B cell (primary cell): ENCODE results near the gene BABAM1. TPM values are rescaled to one million over a fixed set of nuclear protein-coding genes. Genes with fewer than 3 reads are reported as not detected.

Experiments
- ATAC-seq: fragments of 200-7000 bp; cut with Tn5 transposase; one replicate; pipeline ENCODE4 v1.10.0; 2021; ENCODE audit warnings: low read depth, mild to moderate bottlenecking, moderate number of reproducible peaks, moderate library complexity
- CTCF ChIA-PET: fragments of 350-600 bp; sonication (Branson Sonifier 250); formaldehyde crosslinking; loops from one replicate; lab custom pipeline; 2021; ENCODE audit warnings: antibody characterized with exemption, inconsistent platforms; lab: Charles Lee
- POLR2A ChIA-PET: fragments of 350-600 bp; sonication (Branson Sonifier 250); formaldehyde crosslinking; loops from one replicate; lab custom pipeline; 2021; ENCODE audit warnings: antibody characterized with exemption; lab: Charles Lee
- DNase-seq: peaks from one replicate; pipeline ENCODE4 v3.0.0; 2013
- H2AFZ ChIP-seq: 2 replicates; pipeline ENCODE4 v1.6.1; 2012; ENCODE audit warnings: mild to moderate bottlenecking, low read depth, low read length; ENCODE audit not compliant: insufficient read depth, poor library complexity, severe bottlenecking
- H3K27ac ChIP-seq, 2 donors: 1 replicate in 1 of 2; 2 replicates in 1 of 2; pipeline ENCODE4 v1.5.1; 2012 to 2013; ENCODE audit warnings: low read length in 2 of 2, mild to moderate bottlenecking in 2 of 2, moderate library complexity in 1 of 2
- H3K27me3 ChIP-seq, 4 experiments: fragments of 200-600 bp in 1 of 4; sonication (generic) in 1 of 4; replicated peaks in 1 of 4; 1 replicate in 2 of 4; 2 replicates in 2 of 4; pipeline versions ENCODE4 v1.6.1 to v1.7.0; 2013 to 2016; ENCODE audit warnings: low read length in 3 of 4, mild to moderate bottlenecking in 2 of 4, mixed read lengths in 1 of 4, moderate library complexity in 1 of 4; ENCODE audit not compliant: insufficient read depth in 4 of 4, control insufficient read depth in 3 of 4; ENCODE audit errors: control extremely low read depth in 1 of 4
- H3K36me3 ChIP-seq, 2 experiments: replicated peaks in 1 of 2; 1 replicate in 1 of 2; 2 replicates in 1 of 2; pipeline versions ENCODE4 v1.6.1 to v1.7.1; 2013; ENCODE audit warnings: low read length in 1 of 2; ENCODE audit not compliant: insufficient read depth in 2 of 2, control insufficient read depth in 1 of 2; ENCODE audit errors: control extremely low read depth in 1 of 2, extremely low read depth in 1 of 2
- H3K4me1 ChIP-seq, 2 donors: fragments of 200-600 bp in 1 of 2; sonication (generic) in 1 of 2; 1 replicate in 1 of 2; 2 replicates in 1 of 2; pipeline versions ENCODE4 v1.5.1 to v1.6.1; 2013 to 2017; ENCODE audit warnings: low read length in 2 of 2; ENCODE audit not compliant: control insufficient read depth in 2 of 2, insufficient read depth in 2 of 2
- H3K4me2 ChIP-seq: replicated peaks from 2 replicates; pipeline ENCODE3; 2012; ENCODE audit warnings: mild to moderate bottlenecking, low read depth, low read length; ENCODE audit not compliant: poor library complexity, severe bottlenecking
- H3K4me3 ChIP-seq, 5 experiments: fragments of 200-600 bp in 1 of 5; sonication (generic) in 1 of 5; 1 replicate in 3 of 5; 2 replicates in 2 of 5; pipeline versions ENCODE4 v1.5.1 to v1.7.0; 2011 to 2016; ENCODE audit warnings: low read length in 4 of 5, mild to moderate bottlenecking in 4 of 5, low read depth in 2 of 5, control low read depth in 1 of 5, moderate library complexity in 1 of 5; ENCODE audit not compliant: insufficient read depth in 1 of 5; ENCODE audit errors: control extremely low read depth in 1 of 5, extremely low read depth in 1 of 5
- H3K79me2 ChIP-seq: fragments of 200-600 bp; sonication (generic); one replicate; pipeline ENCODE4 v1.6.0; 2016; ENCODE audit warnings: low read length; ENCODE audit not compliant: control insufficient read depth, insufficient read depth
- H3K9ac ChIP-seq: fragments of 200-600 bp; sonication (generic); 2 replicates; pipeline ENCODE4 v1.6.1; 2017; ENCODE audit warnings: mild to moderate bottlenecking, low read length, moderate library complexity
- H3K9me3 ChIP-seq, 3 donors: one replicate each; pipeline versions ENCODE4 v1.6.1 to v1.7.1; 2013; ENCODE audit warnings: low read length in 2 of 3; ENCODE audit not compliant: control insufficient read depth in 2 of 3, insufficient read depth in 1 of 3; ENCODE audit errors: control extremely low read depth in 1 of 3
- H4K20me1 ChIP-seq: 2 replicates; pipeline ENCODE4 v1.6.0; 2012; ENCODE audit warnings: mild to moderate bottlenecking, low read length; ENCODE audit not compliant: insufficient read depth, control insufficient read depth, poor library complexity, severe bottlenecking
- H3K27ac Mint-ChIP-seq: one replicate; pipeline ENCODE4 v1.8.0; 2021; ENCODE audit warnings: mixed read lengths
- H3K27me3 Mint-ChIP-seq: one replicate; pipeline ENCODE4 v1.8.0; 2021; ENCODE audit warnings: mixed read lengths
- H3K4me1 Mint-ChIP-seq: one replicate; pipeline ENCODE4 v1.8.0; 2021; ENCODE audit warnings: mixed read lengths
- H3K4me3 Mint-ChIP-seq: one replicate; pipeline ENCODE4 v1.8.0; 2021; ENCODE audit warnings: mixed read lengths
- H3K9me3 Mint-ChIP-seq: one replicate; pipeline ENCODE4 v1.8.0; 2022; ENCODE audit warnings: mixed read lengths; ENCODE audit not compliant: insufficient read depth
- CTCF ChIP-seq: fragments of 200-600 bp; IDR thresholded peaks from one replicate; pipeline ENCODE4 v1.8.0; 2022; ENCODE audit warnings: antibody characterized with exemption, mild to moderate bottlenecking
- EZH2 ChIP-seq: IDR thresholded peaks from 2 replicates; pipeline ENCODE4 v1.6.1; 2012; ENCODE audit warnings: borderline replicate concordance, low read depth, mild to moderate bottlenecking, moderate library complexity, low read length; ENCODE audit not compliant: insufficient read depth, poor library complexity, severe bottlenecking
- WGBS: methylation state at CpG from one replicate; pipeline ENCODE4 v1.1.5; 2013; ENCODE audit warnings: missing lambda C conversion rate; ENCODE audit not compliant: insufficient coverage; 5-methylcytosine and 5-hydroxymethylcytosine counted together
- intact Hi-C: fragments of 100-400 bp; cut with micrococcal nuclease; formaldehyde crosslinking; loops from one replicate; pipeline ENCODE4 v1.10.0; 2022
- polyA plus RNA-seq: library from polyadenylated mRNA; depleted of rRNA; stranded (reverse); fragments of >200 nt; gene quantifications from 2 replicates; pipeline ENCODE4 v1.2.3, GENCODE V29; 2012
- total RNA-seq, 2 donors: library from RNA; stranded (reverse); fragments of 120-200 nt in 1 of 2; gene quantifications; 1 replicate in 1 of 2; 2 replicates in 1 of 2; pipeline versions ENCODE4 v1.2.3 to v1.2.4, GENCODE V29; 2013 to 2022

BABAM1 gene
- total and polyA plus RNA-seq, 2 donors (not counting 1 experiment from before 2014, with no cell fraction given), result 105 to 129 TPM

- Histone ChIP-seq H3K9ac (no peak overlapping the region), H2AFZ (no peak overlapping the region), H3K36me3 (no peaks in the 10 kb centered on the region), H3K4me3 (no peak overlapping the region), H3K9me3 (no peaks in the 10 kb centered on the region), H3K27ac (no peak overlapping the region), H3K4me2 (no peak overlapping the region), H4K20me1 (peaks cover 8% of the 10 kb centered on the region), H3K27me3 (peaks cover 0 to 14% (median 1%) of the 10 kb centered on the region in 4 experiments), H3K4me1 (peaks cover 13 to 17% of the 10 kb centered on the region in 2 donors), H3K79me2 (no peaks in the 10 kb centered on the region)
- DNase-seq (no peak), ATAC-seq (no peak)
- WGBS, result 97% methylated on average over 12 of the region's 17 CpGs
- no peaks in the 10 kb centered on the region for H3K9me3 Mint-ChIP-seq
- H3K27ac Mint-ChIP-seq, result no peak overlapping the region
- TF ChIP-seq CTCF (no peak), EZH2 (no peak)
- peaks cover 6% of the 10 kb centered on the region for H3K27me3 Mint-ChIP-seq
- ChIA-PET POLR2A (no interaction called here), CTCF (no interaction called here)
- no peak overlapping the region for H3K4me3 Mint-ChIP-seq
- peaks cover 13% of the 10 kb centered on the region for H3K4me1 Mint-ChIP-seq
- intact Hi-C loops, result no loop called here
Measured at GRCh38 chr19:17325881-17326594, 58.8 kb downstream of the BABAM1 start.

- Histone ChIP-seq H3K9ac (no peak overlapping the region), H3K36me3 (no peaks in the 10 kb centered on the region), H3K4me2 (no peak overlapping the region), H3K4me3 (no peak overlapping the region), H3K9me3 (no peaks in the 10 kb centered on the region), H3K27me3 (peaks cover 0 to 19% (median 1%) of the 10 kb centered on the region in 4 experiments), H3K27ac (no peak overlapping the region), H2AFZ (no peak overlapping the region), H4K20me1 (peaks cover 8% of the 10 kb centered on the region), H3K4me1 (peaks cover 13 to 17% of the 10 kb centered on the region in 2 donors), H3K79me2 (no peaks in the 10 kb centered on the region)
- H3K4me3 Mint-ChIP-seq, result no peak overlapping the region
- 91% methylated on average over 8 of the region's 11 CpGs for WGBS
- POLR2A ChIA-PET, result no interaction called here
- H3K27ac Mint-ChIP-seq, result no peak overlapping the region
- peaks cover 13% of the 10 kb centered on the region for H3K4me1 Mint-ChIP-seq
- DNase-seq (no peak), ATAC-seq (no peak)
- H3K27me3 Mint-ChIP-seq, result peaks cover 6% of the 10 kb centered on the region
- no peaks in the 10 kb centered on the region for H3K9me3 Mint-ChIP-seq
- TF ChIP-seq EZH2, result no peak
- TF ChIP-seq CTCF, result no peak
- CTCF ChIA-PET, result no interaction called here
- intact Hi-C loops, result no loop called here
Measured at GRCh38 chr19:17326595-17326966, 59.3 kb downstream of the BABAM1 start.
